HUES6 (cell line): ENCODE results near the gene ZEB2.

Source experiments
- H3K27ac ChIP-seq: 2 replicates; pipeline ENCODE4 v1.7.0; 2013; ENCODE audit warnings: low read depth, mild to moderate bottlenecking, low read length, inconsistent platforms
- H3K27me3 ChIP-seq: 2 replicates; pipeline ENCODE4 v1.6.1; 2013; ENCODE audit warnings: low read length; ENCODE audit not compliant: control insufficient read depth, insufficient read depth
- H3K36me3 ChIP-seq: 2 replicates; pipeline ENCODE4 v1.6.1; 2013; ENCODE audit warnings: low read length; ENCODE audit not compliant: control insufficient read depth, insufficient read depth
- H3K4me1 ChIP-seq: 2 replicates; pipeline ENCODE4 v1.6.1; 2013; ENCODE audit warnings: low read length; ENCODE audit not compliant: control insufficient read depth, insufficient read depth
- H3K4me3 ChIP-seq: 2 replicates; pipeline ENCODE4 v1.5.1; 2013; ENCODE audit warnings: low read depth, low read length
- H3K9ac ChIP-seq: one replicate; pipeline ENCODE4 v1.6.1; 2013; ENCODE audit warnings: mild to moderate bottlenecking, low read length
- H3K9me3 ChIP-seq: 2 replicates; pipeline ENCODE4 v1.6.1; 2013; ENCODE audit warnings: low read depth, low read length; ENCODE audit not compliant: control insufficient read depth, insufficient read depth

ZEB2 gene

GRCh38 chr2:144467502-144468137 is 52.3 kb downstream of the ZEB2 start:
- Histone ChIP-seq H3K4me3 (no peak overlapping the region), H3K27ac (no peak overlapping the region), H3K36me3 (no peaks in the 10 kb centered on the region), H3K27me3 (no peaks in the 10 kb centered on the region), H3K9me3 (no peaks in the 10 kb centered on the region), H3K4me1 (peaks cover 41% of the 10 kb centered on the region), H3K9ac (no peak overlapping the region)

GRCh38 chr2:144466637-144467036 is 53.3 kb downstream of the ZEB2 start:
- Histone ChIP-seq H3K9ac (no peak overlapping the region), H3K36me3 (no peaks in the 10 kb centered on the region), H3K27me3 (no peaks in the 10 kb centered on the region), H3K27ac (no peak overlapping the region), H3K4me1 (peaks cover 37% of the 10 kb centered on the region), H3K9me3 (no peaks in the 10 kb centered on the region), H3K4me3 (no peak overlapping the region)

- peaks cover 32% of the 10 kb centered on the region for H3K4me1 ChIP-seq
- H3K27me3 ChIP-seq = no peaks in the 10 kb centered on the region
- no peak overlapping the region for H3K27ac ChIP-seq
- H3K9me3 ChIP-seq = no peaks in the 10 kb centered on the region
- no peak overlapping the region for H3K9ac ChIP-seq
- no peak overlapping the region for H3K4me3 ChIP-seq
- H3K36me3 ChIP-seq = no peaks in the 10 kb centered on the region
These were observed 54.2 kb downstream of the ZEB2 start for GRCh38 chr2:144465749-144466148.

- Histone ChIP-seq H3K27me3 (no peaks in the 10 kb centered on the region), H3K4me3 (no peak overlapping the region), H3K36me3 (no peaks in the 10 kb centered on the region), H3K27ac (no peak overlapping the region), H3K9ac (no peak overlapping the region), H3K9me3 (no peaks in the 10 kb centered on the region), H3K4me1 (peaks cover 26% of the 10 kb centered on the region)
These were observed 55.2 kb downstream of the ZEB2 start for GRCh38 chr2:144464730-144465129.

GRCh38 chr2:144463266-144463665 is 56.7 kb downstream of the ZEB2 start:
- Histone ChIP-seq H3K4me1 (peaks cover 29% of the 10 kb centered on the region), H3K4me3 (no peak overlapping the region), H3K9ac (no peak overlapping the region), H3K36me3 (no peaks in the 10 kb centered on the region), H3K27ac (no peak overlapping the region), H3K27me3 (no peaks in the 10 kb centered on the region), H3K9me3 (no peaks in the 10 kb centered on the region)

- H3K9ac ChIP-seq = no peak overlapping the region
- no peaks in the 10 kb centered on the region for H3K9me3 ChIP-seq
- no peak overlapping the region for H3K4me3 ChIP-seq
- no peak overlapping the region for H3K27ac ChIP-seq
- H3K27me3 ChIP-seq = no peaks in the 10 kb centered on the region
- H3K36me3 ChIP-seq = no peaks in the 10 kb centered on the region
- peaks cover 20% of the 10 kb centered on the region for H3K4me1 ChIP-seq
These were observed 57.7 kb downstream of the ZEB2 start for GRCh38 chr2:144462266-144462665.

GRCh38 chr2:144461308-144461766 is 58.6 kb downstream of the ZEB2 start:
- H3K9ac ChIP-seq = no peak overlapping the region
- no peaks in the 10 kb centered on the region for H3K27me3 ChIP-seq
- no peak overlapping the region for H3K4me3 ChIP-seq
- H3K9me3 ChIP-seq = no peaks in the 10 kb centered on the region
- H3K36me3 ChIP-seq = no peaks in the 10 kb centered on the region
- no peak overlapping the region for H3K27ac ChIP-seq
- H3K4me1 ChIP-seq = peaks cover 25% of the 10 kb centered on the region

- no peak overlapping the region for H3K4me3 ChIP-seq
- no peaks in the 10 kb centered on the region for H3K9me3 ChIP-seq
- peaks cover 25% of the 10 kb centered on the region for H3K4me1 ChIP-seq
- H3K9ac ChIP-seq = no peak overlapping the region
- H3K36me3 ChIP-seq = no peaks in the 10 kb centered on the region
- H3K27me3 ChIP-seq = no peaks in the 10 kb centered on the region
- no peak overlapping the region for H3K27ac ChIP-seq
These were observed 59.1 kb downstream of the ZEB2 start for GRCh38 chr2:144460727-144461307.

GRCh38 chr2:144459937-144460336 is 60.0 kb downstream of the ZEB2 start:
- Histone ChIP-seq H3K4me1 (peaks cover 29% of the 10 kb centered on the region), H3K27me3 (no peaks in the 10 kb centered on the region), H3K9ac (no peak overlapping the region), H3K27ac (no peak overlapping the region), H3K9me3 (no peaks in the 10 kb centered on the region), H3K4me3 (no peak overlapping the region), H3K36me3 (no peaks in the 10 kb centered on the region)

GRCh38 chr2:144459286-144459685 is 60.6 kb downstream of the ZEB2 start:
- Histone ChIP-seq H3K27ac (no peak overlapping the region), H3K9me3 (no peaks in the 10 kb centered on the region), H3K36me3 (no peaks in the 10 kb centered on the region), H3K9ac (no peak overlapping the region), H3K4me3 (no peak overlapping the region), H3K27me3 (no peaks in the 10 kb centered on the region), H3K4me1 (peaks cover 35% of the 10 kb centered on the region)

- Histone ChIP-seq H3K27me3 (no peaks in the 10 kb centered on the region), H3K36me3 (no peaks in the 10 kb centered on the region), H3K9me3 (no peaks in the 10 kb centered on the region), H3K27ac (no peak overlapping the region), H3K4me3 (no peak overlapping the region), H3K4me1 (peaks cover 42% of the 10 kb centered on the region), H3K9ac (no peak overlapping the region)
These were observed 61.4 kb downstream of the ZEB2 start for GRCh38 chr2:144458541-144458940.
